Vagina (tissue), 2 donors: ENCODE data around the gene ALG12. TPM values are rescaled to one million over a fixed set of nuclear protein-coding genes. Genes with fewer than 3 reads are reported as not detected.

Experiments
- DNase-seq, 2 donors: peaks; one replicate each; pipeline ENCODE4 v3.0.0-alpha.2; 2017; ENCODE audit errors: extremely low spot score in 2 of 2
- H3K27ac ChIP-seq: fragments of 200-600 bp; sonication (generic); one replicate; pipeline ENCODE4 v1.5.1; 2019
- H3K27me3 ChIP-seq: fragments of 200-600 bp; sonication (generic); one replicate; pipeline ENCODE4 v1.5.1; 2019
- H3K36me3 ChIP-seq, 2 donors: fragments of 200-600 bp; sonication (generic); one replicate each; pipeline ENCODE4 v1.5.1; 2017 to 2019
- H3K4me1 ChIP-seq: fragments of 200-600 bp; sonication (generic); one replicate; pipeline ENCODE4 v1.5.1; 2019
- H3K4me3 ChIP-seq, 2 donors: fragments of 200-600 bp; sonication (generic); 1 replicate in 1 of 2; 2 replicates in 1 of 2; pipeline ENCODE4 v1.5.1; 2016 to 2019
- H3K9me3 ChIP-seq: fragments of 200-600 bp; sonication (generic); one replicate; pipeline ENCODE4 v1.5.1; 2019
- POLR2A ChIP-seq, 2 donors: fragments of 450-650 bp; IDR thresholded peaks; one replicate each; pipeline ENCODE4 v1.6.1; 2017; ENCODE audit warnings: antibody characterized with exemption in 2 of 2, mild to moderate bottlenecking in 2 of 2, moderate library complexity in 2 of 2
- POLR2AphosphoS5 ChIP-seq, 2 donors: sonication (generic); formaldehyde crosslinking; IDR thresholded peaks; one replicate each; pipeline ENCODE4 v1.9.0; 2017; ENCODE audit warnings: antibody characterized with exemption in 2 of 2, mild to moderate bottlenecking in 2 of 2, low read depth in 1 of 2; ENCODE audit not compliant: insufficient read depth in 1 of 2
- intact Hi-C: fragments of 100-400 bp; cut with DNase I; formaldehyde crosslinking; loops from one replicate; pipeline ENCODE4 v1.15.1; 2023
- total RNA-seq: library from RNA; depleted of rRNA; stranded (reverse); fragments of >200 nt; gene quantifications from one replicate; pipeline ENCODE4 v1.2.3, GENCODE V29; 2016
- TF ChIP-seq, protein P1 (sequence below), 3 experiments: fragments of 450-650 bp in 2 of 3; fragments of 200-600 bp in 1 of 3; sonication (generic) in 1 of 3; IDR thresholded peaks; one replicate each; pipeline ENCODE4 v1.5.1; 2017 to 2019; ENCODE audit warnings: antibody characterized with exemption in 3 of 3, mild to moderate bottlenecking in 2 of 3, moderate library complexity in 2 of 3

ALG12 gene
- total RNA-seq, 1 donor from 2014 or later: 21.4 TPM

GRCh38 chr22:49961601-49962011 is 43.4 kb upstream of the ALG12 start:
- peak overlapping the region; percentile 76 to 100 for H3K4me3 ChIP-seq
- H3K4me1 ChIP-seq: peaks cover 53% of the 10 kb centered on the region
- DNase-seq: no peak
- intact Hi-C loops: loop anchor here (2.0 kb wide), 1 partner anchor 25 kb away; no protein-coding TSS in a partner anchor
- no peaks in the 10 kb centered on the region for H3K27me3 ChIP-seq
- H3K36me3 ChIP-seq: peaks cover 0 to 25% of the 10 kb centered on the region in 2 donors
- H3K27ac ChIP-seq: peak overlapping the region; percentile 89
- H3K9me3 ChIP-seq: no peaks in the 10 kb centered on the region
- peak in 1 of 2 donors; percentile 58 for TF ChIP-seq POLR2AphosphoS5 (IDR thresholded peaks at IDR 0.05; ENCODE audit: insufficient read depth in 1 of 2, low read depth in 1 of 2)
- TF ChIP-seq, protein P1, sequence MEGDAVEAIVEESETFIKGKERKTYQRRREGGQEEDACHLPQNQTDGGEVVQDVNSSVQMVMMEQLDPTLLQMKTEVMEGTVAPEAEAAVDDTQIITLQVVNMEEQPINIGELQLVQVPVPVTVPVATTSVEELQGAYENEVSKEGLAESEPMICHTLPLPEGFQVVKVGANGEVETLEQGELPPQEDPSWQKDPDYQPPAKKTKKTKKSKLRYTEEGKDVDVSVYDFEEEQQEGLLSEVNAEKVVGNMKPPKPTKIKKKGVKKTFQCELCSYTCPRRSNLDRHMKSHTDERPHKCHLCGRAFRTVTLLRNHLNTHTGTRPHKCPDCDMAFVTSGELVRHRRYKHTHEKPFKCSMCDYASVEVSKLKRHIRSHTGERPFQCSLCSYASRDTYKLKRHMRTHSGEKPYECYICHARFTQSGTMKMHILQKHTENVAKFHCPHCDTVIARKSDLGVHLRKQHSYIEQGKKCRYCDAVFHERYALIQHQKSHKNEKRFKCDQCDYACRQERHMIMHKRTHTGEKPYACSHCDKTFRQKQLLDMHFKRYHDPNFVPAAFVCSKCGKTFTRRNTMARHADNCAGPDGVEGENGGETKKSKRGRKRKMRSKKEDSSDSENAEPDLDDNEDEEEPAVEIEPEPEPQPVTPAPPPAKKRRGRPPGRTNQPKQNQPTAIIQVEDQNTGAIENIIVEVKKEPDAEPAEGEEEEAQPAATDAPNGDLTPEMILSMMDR (IDR thresholded peaks at IDR 0.05): no peak

DNA sequence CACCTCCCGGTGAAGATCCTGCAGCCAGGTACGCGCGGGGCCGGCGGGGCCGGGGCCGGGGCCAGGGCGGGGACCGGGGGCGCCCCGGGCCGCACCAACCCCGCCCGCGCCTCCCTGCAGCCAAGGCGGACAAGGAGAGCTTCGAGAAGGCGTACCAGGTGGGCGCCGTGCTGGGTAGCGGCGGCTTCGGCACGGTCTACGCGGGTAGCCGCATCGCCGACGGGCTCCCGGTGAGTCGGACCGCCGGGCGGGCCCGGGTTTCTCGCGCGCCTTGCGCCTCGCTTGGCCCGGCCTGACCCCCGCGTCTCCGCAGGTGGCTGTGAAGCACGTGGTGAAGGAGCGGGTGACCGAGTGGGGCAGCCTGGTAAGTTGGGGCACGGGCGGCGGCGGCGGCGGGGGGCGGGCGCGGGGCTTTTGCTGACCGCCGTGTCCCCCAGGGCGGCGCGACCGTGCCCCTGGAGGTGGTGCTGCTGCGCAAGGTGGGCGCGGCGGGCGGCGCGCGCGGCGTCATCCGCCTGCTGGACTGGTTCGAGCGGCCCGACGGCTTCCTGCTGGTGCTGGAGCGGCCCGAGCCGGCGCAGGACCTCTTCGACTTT is 42.9 kb upstream of the ALG12 start:
- DNase-seq: no peak
- intact Hi-C loops: loop anchor here (2.0 kb wide), 1 partner anchor 24 kb away; no protein-coding TSS in a partner anchor
- peak overlapping the region; percentile 76 to 100 for H3K4me3 ChIP-seq

GRCh38 chr22:49960159-49961004 is 42.1 kb upstream of the ALG12 start, which contains the start of gene PIM3:
Gene PIM3 (plus strand): TSS chr22:49960772. CDS start chr22:49960948, 176 bp downstream.
- no peaks in the 10 kb centered on the region for H3K27me3 ChIP-seq
- H3K4me3 ChIP-seq: peak within 1 kb of the TSS; percentile 76 to 100
- peaks cover 40% of the 10 kb centered on the region for H3K4me1 ChIP-seq
- DNase-seq: no peak
- no peaks in the 10 kb centered on the region for H3K9me3 ChIP-seq
- TF ChIP-seq POLR2A (IDR thresholded peaks at IDR 0.05) (peak in 1 of 2 donors; percentile 95), POLR2AphosphoS5 (IDR thresholded peaks at IDR 0.05; ENCODE audit: insufficient read depth in 1 of 2, low read depth in 1 of 2) (peak; percentile 63 to 83)
- TF ChIP-seq, protein P1 (IDR thresholded peaks at IDR 0.05): no peak
- H3K36me3 ChIP-seq: peaks cover 0 to 25% of the 10 kb centered on the region in 2 donors
- intact Hi-C loops: loop anchor here (2.0 kb wide), 1 partner anchor 24 kb away; no protein-coding TSS in a partner anchor
- peak within 1 kb of the TSS; percentile 89 for H3K27ac ChIP-seq

More for the DNA sequence above, 42.9 kb upstream of the ALG12 start:
- peak overlapping the region; percentile 89 for H3K27ac ChIP-seq
- H3K36me3 ChIP-seq: peaks cover 0 to 25% of the 10 kb centered on the region in 2 donors
- H3K9me3 ChIP-seq: no peaks in the 10 kb centered on the region
- TF ChIP-seq POLR2A (IDR thresholded peaks at IDR 0.05): no peak
- TF ChIP-seq, protein P1 (IDR thresholded peaks at IDR 0.05): no peak
- peaks cover 48% of the 10 kb centered on the region for H3K4me1 ChIP-seq
- H3K27me3 ChIP-seq: no peaks in the 10 kb centered on the region

DNA sequence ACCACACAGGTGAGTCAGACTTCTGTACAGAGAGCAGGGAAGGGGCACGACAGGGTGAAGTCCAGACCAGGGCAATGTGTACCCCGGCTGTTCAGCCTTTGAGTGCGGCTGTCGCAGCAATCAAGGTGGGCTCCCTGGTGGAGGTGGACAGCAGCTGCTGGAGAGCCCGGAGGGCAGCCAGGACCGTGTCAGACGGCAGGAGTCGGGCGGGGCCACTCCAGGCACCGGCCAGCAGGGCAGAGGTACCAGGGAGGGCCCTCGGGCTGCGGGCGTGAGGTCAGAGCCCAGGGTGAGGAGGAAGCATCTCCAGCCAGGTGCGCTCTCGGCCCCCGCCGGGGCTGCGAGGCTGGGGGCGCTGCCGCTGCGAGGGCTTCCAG is 41.5 kb upstream of the ALG12 start:
- no peaks in the 10 kb centered on the region for H3K9me3 ChIP-seq
- peak overlapping the region; percentile 89 for H3K27ac ChIP-seq
- DNase-seq: no peak
- H3K27me3 ChIP-seq: no peaks in the 10 kb centered on the region
- TF ChIP-seq, protein P1 (IDR thresholded peaks at IDR 0.05): peak in 1 of 3 experiments; percentile 11
- no peak for TF ChIP-seq POLR2AphosphoS5 (IDR thresholded peaks at IDR 0.05; ENCODE audit: insufficient read depth in 1 of 2, low read depth in 1 of 2)
- H3K4me1 ChIP-seq: peaks cover 37% of the 10 kb centered on the region
- H3K4me3 ChIP-seq: peak overlapping the region; percentile 76 to 100
- intact Hi-C loops: loop anchor here (2.0 kb wide), 1 partner anchor 23 kb away; no protein-coding TSS in a partner anchor
- peaks cover 0 to 25% of the 10 kb centered on the region in 2 donors for H3K36me3 ChIP-seq
